ENCODE measurements around the gene ST3GAL5.

Gene ST3GAL5

GRCh38 chr2:85792783-85793441, 95.9 kb downstream of the ST3GAL5 start:
- Mint-ChIP-seq H3K4me3 (no peak overlapping the region), H3K27me3 (peaks cover 64% of the 10 kb centered on the region), H3K9me3 (no peaks in the 10 kb centered on the region), H3K36me3 (no peaks in the 10 kb centered on the region), H3K4me1 (no peaks in the 10 kb centered on the region), H3K27ac (no peak overlapping the region)
- CTCF ChIA-PET = interaction anchor here (0.9 kb wide), 1 partner anchor 17 kb away, joined by 3 read pairs; no protein-coding TSS in a partner anchor
- no peak for DNase-seq

- Mint-ChIP-seq H3K27me3 (peaks cover 69% of the 10 kb centered on the region), H3K9me3 (no peaks in the 10 kb centered on the region), H3K36me3 (no peaks in the 10 kb centered on the region), H3K4me1 (no peaks in the 10 kb centered on the region), H3K27ac (no peak overlapping the region), H3K4me3 (no peak overlapping the region)
- no peak for DNase-seq
- CTCF ChIA-PET = interaction anchor here (0.9 kb wide), 1 partner anchor 16 kb away, joined by 3 read pairs; no protein-coding TSS in a partner anchor
Observed at GRCh38 chr2:85791704-85792565, 96.9 kb downstream of the ST3GAL5 start.

- no peaks in the 10 kb centered on the region for H3K4me1 Mint-ChIP-seq
- CTCF ChIA-PET = interaction anchor here (1.7 kb wide), 1 partner anchor 25 kb away, joined by 4 read pairs; no protein-coding TSS in a partner anchor
- DNase-seq = no peak
Observed at GRCh38 chr2:85790499-85791188, 98.1 kb downstream of the ST3GAL5 start.

GRCh38 chr2:85790032-85790431, 98.8 kb downstream of the ST3GAL5 start:
- peaks cover 2% of the 10 kb centered on the region for H3K4me1 Mint-ChIP-seq
- no peak overlapping the region for H3K4me3 Mint-ChIP-seq
- H3K9me3 Mint-ChIP-seq = no peaks in the 10 kb centered on the region
- peaks cover 75% of the 10 kb centered on the region for H3K27me3 Mint-ChIP-seq
- DNase-seq = no peak
- no peak overlapping the region for H3K27ac Mint-ChIP-seq
- H3K36me3 Mint-ChIP-seq = no peaks in the 10 kb centered on the region
- CTCF ChIA-PET = interaction anchor here (1.7 kb wide), 1 partner anchor 26 kb away, joined by 4 read pairs; no protein-coding TSS in a partner anchor

More at GRCh38 chr2:85790499-85791188, 98.1 kb downstream of the ST3GAL5 start:
- Mint-ChIP-seq H3K36me3 (no peaks in the 10 kb centered on the region), H3K9me3 (no peaks in the 10 kb centered on the region), H3K4me3 (no peak overlapping the region), H3K27me3 (peaks cover 74% of the 10 kb centered on the region), H3K27ac (no peak overlapping the region)

- Mint-ChIP-seq H3K4me1 (peaks cover 2% of the 10 kb centered on the region), H3K9me3 (no peaks in the 10 kb centered on the region), H3K27ac (no peak overlapping the region), H3K4me3 (no peak overlapping the region), H3K36me3 (no peaks in the 10 kb centered on the region), H3K27me3 (peaks cover 76% of the 10 kb centered on the region)
- no peak for DNase-seq
- CTCF ChIA-PET = interaction anchor here (1.7 kb wide), 1 partner anchor 27 kb away, joined by 4 read pairs; no protein-coding TSS in a partner anchor
Observed at GRCh38 chr2:85789271-85789670, 99.5 kb downstream of the ST3GAL5 start.

- Mint-ChIP-seq H3K4me1 (peaks cover 2% of the 10 kb centered on the region), H3K27ac (no peak overlapping the region), H3K4me3 (no peak overlapping the region), H3K27me3 (peaks cover 75% of the 10 kb centered on the region), H3K9me3 (no peaks in the 10 kb centered on the region), H3K36me3 (no peaks in the 10 kb centered on the region)
- CTCF ChIA-PET = no interaction called here
- DNase-seq = no peak
Observed at GRCh38 chr2:85788603-85789002, 100.2 kb downstream of the ST3GAL5 start.

GRCh38 chr2:85787981-85788340, 100.8 kb downstream of the ST3GAL5 start:
- Mint-ChIP-seq H3K9me3 (no peaks in the 10 kb centered on the region), H3K27ac (no peak overlapping the region), H3K27me3 (peaks cover 72% of the 10 kb centered on the region), H3K36me3 (no peaks in the 10 kb centered on the region), H3K4me3 (no peak overlapping the region), H3K4me1 (peaks cover 2% of the 10 kb centered on the region)
- DNase-seq = no peak
- CTCF ChIA-PET = no interaction called here

GRCh38 chr2:85787282-85787980, 101.4 kb downstream of the ST3GAL5 start:
- Mint-ChIP-seq H3K9me3 (no peaks in the 10 kb centered on the region), H3K27me3 (peaks cover 71% of the 10 kb centered on the region), H3K36me3 (no peaks in the 10 kb centered on the region), H3K27ac (no peak overlapping the region), H3K4me3 (no peak overlapping the region), H3K4me1 (peaks cover 2% of the 10 kb centered on the region)
- CTCF ChIA-PET = no interaction called here
- no peak for DNase-seq

Measured in activated naive CD4-positive, alpha-beta T cell treated with anti-CD3 and anti-CD28 coated beads, Interleukin-2, amount 10 ng/mL, durations not matched to agents 7 days and 5 days (primary cell).